Vagina (tissue), 2 donors: Measurements from ENCODE around the gene DCST1.

ENCODE experiments used
- CTCF ChIP-seq, 3 experiments: fragments of 450-650 bp in 2 of 3; fragments of 200-600 bp in 1 of 3; sonication (generic) in 1 of 3; IDR thresholded peaks; one replicate each; pipeline ENCODE4 v1.5.1; 2017 to 2019; ENCODE audit warnings: antibody characterized with exemption in 3 of 3, mild to moderate bottlenecking in 2 of 3, moderate library complexity in 2 of 3
- POLR2A ChIP-seq, 2 donors: fragments of 450-650 bp; IDR thresholded peaks; one replicate each; pipeline ENCODE4 v1.6.1; 2017; ENCODE audit warnings: antibody characterized with exemption in 2 of 2, mild to moderate bottlenecking in 2 of 2, moderate library complexity in 2 of 2

- TF ChIP-seq CTCF (IDR thresholded peaks at IDR 0.05) (no peak), POLR2A (IDR thresholded peaks at IDR 0.05) (no peak)
Observed at GRCh38 chr1:155002464-155003226, 31.0 kb upstream of the DCST1 start, which contains the start of gene ZBTB7B.
